A549 (cell line): ENCODE data around the gene PLCD3. TPM values are rescaled to one million over a fixed set of nuclear protein-coding genes. Genes with fewer than 3 reads are reported as not detected.

Source experiments
- BHLHE40 ChIP-seq: IDR thresholded peaks from 2 replicates; pipeline ENCODE4 v1.6.1; 2012; ENCODE audit warnings: low read depth, low read length, inconsistent platforms
- CBX2 ChIP-seq: fragments of 200-600 bp; sonication (generic); IDR thresholded peaks from 2 replicates; pipeline ENCODE4 v1.6.1; 2016; ENCODE audit warnings: low read depth, mild to moderate bottlenecking, borderline replicate concordance
- CHD2 ChIP-seq: fragments of 150-350 bp; IDR thresholded peaks from 2 replicates; pipeline ENCODE4 v1.6.1; 2014; ENCODE audit warnings: low read length; ENCODE audit not compliant: partially characterized antibody
- FOSB ChIP-seq: fragments of 250-450 bp; sonication (Bioruptor Pico); IDR thresholded peaks from 2 replicates; pipeline ENCODE4 v1.5.0; 2020; ENCODE audit warnings: mild to moderate bottlenecking, moderate library complexity
- FOSL2 ChIP-seq, 2 experiments: fragments of 450-650 bp in 1 of 2; fragments of >200 bp in 1 of 2; sonication (Bioruptor Twin) in 1 of 2; formaldehyde crosslinking; IDR thresholded peaks; 2 replicates each; pipeline versions ENCODE4 v1.5.0 to v1.6.1; 2016 to 2020; ENCODE audit warnings: mild to moderate bottlenecking in 1 of 2, moderate library complexity in 1 of 2
- FOXS1 ChIP-seq: fragments of 250-450 bp; sonication (Bioruptor Pico); IDR thresholded peaks from 2 replicates; pipeline ENCODE4 v1.5.0; 2020; ENCODE audit warnings: mild to moderate bottlenecking, moderate library complexity
- HDAC2 ChIP-seq: fragments of 200-600 bp; sonication (generic); IDR thresholded peaks from 2 replicates; pipeline ENCODE4 v1.6.1; 2016
- HEYL ChIP-seq: fragments of 250-450 bp; sonication (Bioruptor Pico); IDR thresholded peaks from 2 replicates; pipeline ENCODE4 v1.8.0; 2021; ENCODE audit warnings: mild to moderate bottlenecking, moderate library complexity
- HOXB5 ChIP-seq: fragments of 250-450 bp; sonication (Bioruptor Pico); IDR thresholded peaks from 2 replicates; pipeline ENCODE4 v1.5.0; 2020; ENCODE audit warnings: mild to moderate bottlenecking, moderate library complexity
- JUN ChIP-seq, 2 experiments: fragments of >200 bp; sonication (Bioruptor Twin); formaldehyde crosslinking; IDR thresholded peaks; 2 replicates in 1 of 2; 3 replicates in 1 of 2; pipeline ENCODE4 v1.6.1; 2016 to 2017
- KDM5A ChIP-seq: fragments of 200-600 bp; sonication (generic); IDR thresholded peaks from 2 replicates; pipeline ENCODE4 v1.6.1; 2016; ENCODE audit warnings: antibody characterized with exemption, mild to moderate bottlenecking
- NFE2L2 ChIP-seq: fragments of 150-350 bp; conservative IDR thresholded peaks from 2 replicates; pipeline ENCODE4 v1.6.1; 2014; ENCODE audit warnings: low read length
- NPAS2 ChIP-seq: fragments of 250-450 bp; sonication (Bioruptor Pico); IDR thresholded peaks from 2 replicates; pipeline ENCODE4 v1.8.0; 2022; ENCODE audit warnings: mild to moderate bottlenecking, moderate library complexity, borderline replicate concordance
- PHF8 ChIP-seq: fragments of 200-600 bp; sonication (generic); IDR thresholded peaks from 2 replicates; pipeline ENCODE4 v1.6.1; 2016; ENCODE audit warnings: low read depth, mild to moderate bottlenecking, antibody characterized with exemption, moderate library complexity, borderline replicate concordance
- RAD21 ChIP-seq, 2 experiments: fragments of >200 bp in 1 of 2; sonication (Bioruptor Twin) in 1 of 2; formaldehyde crosslinking in 1 of 2; IDR thresholded peaks in 1 of 2; conservative IDR thresholded peaks in 1 of 2; 2 replicates in 1 of 2; 3 replicates in 1 of 2; pipeline ENCODE4 v1.6.1; 2012 to 2018; ENCODE audit warnings: inconsistent platforms in 1 of 2
- RNF2 ChIP-seq: fragments of 200-600 bp; sonication (generic); IDR thresholded peaks from 2 replicates; pipeline ENCODE4 v1.6.1; 2016; ENCODE audit warnings: low read depth, mild to moderate bottlenecking, antibody characterized with exemption, moderate library complexity, borderline replicate concordance
- SMC3 ChIP-seq: fragments of >200 bp; sonication (Bioruptor Twin); formaldehyde crosslinking; IDR thresholded peaks from 3 replicates; pipeline ENCODE4 v1.6.1; 2018; ENCODE audit warnings: inconsistent platforms
- TFCP2L1 ChIP-seq: fragments of 250-450 bp; sonication (Bioruptor Pico); IDR thresholded peaks from 2 replicates; pipeline ENCODE4 v1.5.0; 2021; ENCODE audit warnings: mild to moderate bottlenecking
- TP53 ChIP-seq: fragments of 250-450 bp; sonication (Bioruptor Pico); IDR thresholded peaks from 2 replicates; pipeline ENCODE4 v1.5.0; 2021; ENCODE audit warnings: mild to moderate bottlenecking, moderate library complexity
- ZC3H11A ChIP-seq: fragments of 450-650 bp; IDR thresholded peaks from 2 replicates; pipeline ENCODE4 v1.6.1; 2014; ENCODE audit warnings: antibody characterized with exemption, mild to moderate bottlenecking
- ZNF302 ChIP-seq: fragments of 250-450 bp; sonication (Bioruptor Pico); IDR thresholded peaks from 2 replicates; pipeline ENCODE4 v1.9.0; 2021; ENCODE audit warnings: inconsistent platforms, mild to moderate bottlenecking, moderate library complexity
- polyA plus RNA-seq, 4 experiments: library from polyadenylated mRNA; depleted of rRNA in 3 of 4; stranded (reverse); fragments of >200 nt; fragmentation: RNase III in 1 of 4; extraction: RNeasy Plus Mini Kit Qiagen cat#74134 plus additional on column Dnase treatment in 1 of 4; gene quantifications; 2 replicates in 3 of 4; 3 replicates in 1 of 4; pipeline ENCODE4 v1.2.3, GENCODE V29; 2011 to 2017
- TF ChIP-seq, protein P1 (sequence below): fragments of >200 bp; sonication (Bioruptor Twin); formaldehyde crosslinking; IDR thresholded peaks from 2 replicates; pipeline ENCODE4 v1.6.1; 2016
- TF ChIP-seq, protein P2 (sequence below): IDR thresholded peaks from 2 replicates; pipeline ENCODE4 v1.6.1; 2012
- TF ChIP-seq, protein P3 (sequence below): fragments of 200-600 bp; sonication (generic); IDR thresholded peaks from 2 replicates; pipeline ENCODE4 v1.6.1; 2016; ENCODE audit warnings: antibody characterized with exemption, mild to moderate bottlenecking, moderate library complexity
- TF ChIP-seq, protein P4 (sequence below): fragments of >200 bp; sonication (Bioruptor Twin); formaldehyde crosslinking; IDR thresholded peaks from 3 replicates; pipeline ENCODE4 v1.5.1; 2016
- TF ChIP-seq, protein P5 (sequence below): IDR thresholded peaks from 2 replicates; pipeline ENCODE4 v1.6.1; 2012; ENCODE audit warnings: low read depth, borderline replicate concordance
- TF ChIP-seq, protein P6 (sequence below): fragments of >200 bp; sonication (Bioruptor Twin); formaldehyde crosslinking; IDR thresholded peaks from 3 replicates; pipeline ENCODE4 v1.6.1; 2016

PLCD3 gene
- polyA plus RNA-seq, 2 of the 4 experiments (the other 2 are of a cell fraction): 56.6 to 105 TPM

DNA sequence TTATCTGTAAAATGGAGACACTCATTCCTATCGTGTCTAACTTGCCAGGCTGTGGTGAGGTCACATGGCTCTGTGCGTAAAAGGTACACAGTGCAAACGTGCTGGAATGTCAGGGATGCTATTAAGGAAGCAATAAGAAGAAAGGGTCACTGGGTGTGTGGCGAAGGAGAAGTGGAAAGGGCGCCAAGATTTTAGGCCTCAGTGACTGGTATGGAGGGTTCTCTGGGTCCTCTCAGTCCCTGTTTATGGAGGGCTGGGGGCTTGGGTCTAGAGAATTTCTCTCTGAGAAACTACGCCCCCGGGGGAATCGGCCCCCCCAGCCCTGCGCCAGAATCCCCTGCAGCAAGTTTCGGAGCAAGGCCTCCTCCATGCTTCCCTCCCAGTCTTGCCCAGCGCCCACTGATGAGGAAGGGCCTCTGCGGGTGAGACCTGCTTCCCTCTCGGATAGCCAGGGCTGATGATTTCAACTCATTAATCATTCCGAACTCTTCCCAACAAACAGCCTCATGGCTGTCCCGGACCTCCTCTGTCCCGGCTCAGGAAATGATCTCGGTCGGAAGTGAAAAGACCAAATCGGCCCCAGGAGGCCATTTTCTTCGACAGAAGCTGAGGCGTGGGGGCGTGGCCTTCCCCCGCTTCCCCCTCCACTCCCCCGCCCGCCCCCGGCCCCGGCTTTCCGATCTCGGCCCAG, 14.7 kb upstream of the PLCD3 start (continued):
- TF ChIP-seq, protein P1, sequence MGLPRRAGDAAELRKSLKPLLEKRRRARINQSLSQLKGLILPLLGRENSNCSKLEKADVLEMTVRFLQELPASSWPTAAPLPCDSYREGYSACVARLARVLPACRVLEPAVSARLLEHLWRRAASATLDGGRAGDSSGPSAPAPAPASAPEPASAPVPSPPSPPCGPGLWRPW: no peak
- TF ChIP-seq NPAS2 (CRISPR knock-in tag) (no peak), JUN (IDR thresholded peaks at IDR 0.05) (no peak; a peak in 1 of 5 replicates), HDAC2 (no peak), HEYL (no peak), BHLHE40 (peak; percentile 80), TP53 (CRISPR knock-in tag) (peak; percentile 59; the same call in 1 of the 2 replicates), SMC3 (no peak), CBX2 (no peak), FOSB (CRISPR knock-in tag) (0 out of 2 replicates have a peak, but pooled peaks have one; percentile 61), HOXB5 (CRISPR knock-in tag) (peak; percentile 83; the same call in 1 of the 2 replicates), KDM5A (0 out of 2 replicates have a peak, but pooled peaks have one; percentile 30), RAD21 (conservative IDR thresholded peaks at IDR 0.05 in 1 of 2, IDR thresholded peaks at IDR 0.05 in 1 of 2) (no peak), RNF2 (no peak), CHD2 (no peak), NFE2L2 (no peak), FOSL2 (IDR thresholded peaks at IDR 0.05) (no peak), FOSL2 (CRISPR knock-in tag; IDR thresholded peaks at IDR 0.05) (no peak), PHF8 (no peak; the same call in 1 of the 2 replicates), FOXS1 (CRISPR knock-in tag) (peak; percentile 63; the same call in 1 of the 2 replicates), ZNF302 (CRISPR knock-in tag) (no peak), ZC3H11A (no peak), TFCP2L1 (CRISPR knock-in tag) (peak; percentile 86)
- TF ChIP-seq, protein P2, sequence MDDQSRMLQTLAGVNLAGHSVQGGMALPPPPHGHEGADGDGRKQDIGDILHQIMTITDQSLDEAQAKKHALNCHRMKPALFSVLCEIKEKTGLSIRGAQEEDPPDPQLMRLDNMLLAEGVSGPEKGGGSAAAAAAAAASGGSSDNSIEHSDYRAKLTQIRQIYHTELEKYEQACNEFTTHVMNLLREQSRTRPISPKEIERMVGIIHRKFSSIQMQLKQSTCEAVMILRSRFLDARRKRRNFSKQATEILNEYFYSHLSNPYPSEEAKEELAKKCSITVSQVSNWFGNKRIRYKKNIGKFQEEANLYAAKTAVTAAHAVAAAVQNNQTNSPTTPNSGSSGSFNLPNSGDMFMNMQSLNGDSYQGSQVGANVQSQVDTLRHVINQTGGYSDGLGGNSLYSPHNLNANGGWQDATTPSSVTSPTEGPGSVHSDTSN: no peak
- TF ChIP-seq, protein P3, sequence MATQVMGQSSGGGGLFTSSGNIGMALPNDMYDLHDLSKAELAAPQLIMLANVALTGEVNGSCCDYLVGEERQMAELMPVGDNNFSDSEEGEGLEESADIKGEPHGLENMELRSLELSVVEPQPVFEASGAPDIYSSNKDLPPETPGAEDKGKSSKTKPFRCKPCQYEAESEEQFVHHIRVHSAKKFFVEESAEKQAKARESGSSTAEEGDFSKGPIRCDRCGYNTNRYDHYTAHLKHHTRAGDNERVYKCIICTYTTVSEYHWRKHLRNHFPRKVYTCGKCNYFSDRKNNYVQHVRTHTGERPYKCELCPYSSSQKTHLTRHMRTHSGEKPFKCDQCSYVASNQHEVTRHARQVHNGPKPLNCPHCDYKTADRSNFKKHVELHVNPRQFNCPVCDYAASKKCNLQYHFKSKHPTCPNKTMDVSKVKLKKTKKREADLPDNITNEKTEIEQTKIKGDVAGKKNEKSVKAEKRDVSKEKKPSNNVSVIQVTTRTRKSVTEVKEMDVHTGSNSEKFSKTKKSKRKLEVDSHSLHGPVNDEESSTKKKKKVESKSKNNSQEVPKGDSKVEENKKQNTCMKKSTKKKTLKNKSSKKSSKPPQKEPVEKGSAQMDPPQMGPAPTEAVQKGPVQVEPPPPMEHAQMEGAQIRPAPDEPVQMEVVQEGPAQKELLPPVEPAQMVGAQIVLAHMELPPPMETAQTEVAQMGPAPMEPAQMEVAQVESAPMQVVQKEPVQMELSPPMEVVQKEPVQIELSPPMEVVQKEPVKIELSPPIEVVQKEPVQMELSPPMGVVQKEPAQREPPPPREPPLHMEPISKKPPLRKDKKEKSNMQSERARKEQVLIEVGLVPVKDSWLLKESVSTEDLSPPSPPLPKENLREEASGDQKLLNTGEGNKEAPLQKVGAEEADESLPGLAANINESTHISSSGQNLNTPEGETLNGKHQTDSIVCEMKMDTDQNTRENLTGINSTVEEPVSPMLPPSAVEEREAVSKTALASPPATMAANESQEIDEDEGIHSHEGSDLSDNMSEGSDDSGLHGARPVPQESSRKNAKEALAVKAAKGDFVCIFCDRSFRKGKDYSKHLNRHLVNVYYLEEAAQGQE: 0 out of 2 replicates have a peak, but pooled peaks have one; percentile 37
- TF ChIP-seq, protein P4, sequence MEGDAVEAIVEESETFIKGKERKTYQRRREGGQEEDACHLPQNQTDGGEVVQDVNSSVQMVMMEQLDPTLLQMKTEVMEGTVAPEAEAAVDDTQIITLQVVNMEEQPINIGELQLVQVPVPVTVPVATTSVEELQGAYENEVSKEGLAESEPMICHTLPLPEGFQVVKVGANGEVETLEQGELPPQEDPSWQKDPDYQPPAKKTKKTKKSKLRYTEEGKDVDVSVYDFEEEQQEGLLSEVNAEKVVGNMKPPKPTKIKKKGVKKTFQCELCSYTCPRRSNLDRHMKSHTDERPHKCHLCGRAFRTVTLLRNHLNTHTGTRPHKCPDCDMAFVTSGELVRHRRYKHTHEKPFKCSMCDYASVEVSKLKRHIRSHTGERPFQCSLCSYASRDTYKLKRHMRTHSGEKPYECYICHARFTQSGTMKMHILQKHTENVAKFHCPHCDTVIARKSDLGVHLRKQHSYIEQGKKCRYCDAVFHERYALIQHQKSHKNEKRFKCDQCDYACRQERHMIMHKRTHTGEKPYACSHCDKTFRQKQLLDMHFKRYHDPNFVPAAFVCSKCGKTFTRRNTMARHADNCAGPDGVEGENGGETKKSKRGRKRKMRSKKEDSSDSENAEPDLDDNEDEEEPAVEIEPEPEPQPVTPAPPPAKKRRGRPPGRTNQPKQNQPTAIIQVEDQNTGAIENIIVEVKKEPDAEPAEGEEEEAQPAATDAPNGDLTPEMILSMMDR: no peak
- TF ChIP-seq, protein P5, sequence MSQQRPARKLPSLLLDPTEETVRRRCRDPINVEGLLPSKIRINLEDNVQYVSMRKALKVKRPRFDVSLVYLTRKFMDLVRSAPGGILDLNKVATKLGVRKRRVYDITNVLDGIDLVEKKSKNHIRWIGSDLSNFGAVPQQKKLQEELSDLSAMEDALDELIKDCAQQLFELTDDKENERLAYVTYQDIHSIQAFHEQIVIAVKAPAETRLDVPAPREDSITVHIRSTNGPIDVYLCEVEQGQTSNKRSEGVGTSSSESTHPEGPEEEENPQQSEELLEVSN: 0 out of 2 replicates have a peak, but pooled peaks have one; percentile 38
- TF ChIP-seq, protein P6, sequence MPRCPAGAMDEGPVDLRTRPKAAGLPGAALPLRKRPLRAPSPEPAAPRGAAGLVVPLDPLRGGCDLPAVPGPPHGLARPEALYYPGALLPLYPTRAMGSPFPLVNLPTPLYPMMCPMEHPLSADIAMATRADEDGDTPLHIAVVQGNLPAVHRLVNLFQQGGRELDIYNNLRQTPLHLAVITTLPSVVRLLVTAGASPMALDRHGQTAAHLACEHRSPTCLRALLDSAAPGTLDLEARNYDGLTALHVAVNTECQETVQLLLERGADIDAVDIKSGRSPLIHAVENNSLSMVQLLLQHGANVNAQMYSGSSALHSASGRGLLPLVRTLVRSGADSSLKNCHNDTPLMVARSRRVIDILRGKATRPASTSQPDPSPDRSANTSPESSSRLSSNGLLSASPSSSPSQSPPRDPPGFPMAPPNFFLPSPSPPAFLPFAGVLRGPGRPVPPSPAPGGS: 0 out of 3 replicates have a peak, but pooled peaks have one; percentile 10
